ENCODE results near the gene KIAA0319L.

- no peak for TF ChIP-seq CTCF (IDR thresholded peaks at IDR 0.05)
- TF ChIP-seq POLR2A (IDR thresholded peaks at IDR 0.05), result no peak
- peak in 1 of 2 donors; percentile 18 for TF ChIP-seq POLR2AphosphoS5 (IDR thresholded peaks at IDR 0.05; ENCODE audit: insufficient read depth in 1 of 2, low read depth in 1 of 2)
Observed at GRCh38 chr1:35449334-35450008, 107.7 kb downstream of the KIAA0319L start.
